Activated gamma-delta T cell (primary cell): ENCODE data around the gene ZNF205.

Experiments used
- DNase-seq: peaks from one replicate; lab custom pipeline; 2025; lab: John Stamatoyannopoulos, UW

Gene ZNF205

GRCh38 chr16:3101018-3101840 lies 11.2 kb upstream of the ZNF205 start:
- DNase-seq = no peak

- DNase-seq = no peak
Measured at GRCh38 chr16:3101841-3102470, 10.4 kb upstream of the ZNF205 start.

GRCh38 chr16:3106205-3106928 lies 6.0 kb upstream of the ZNF205 start:
- DNase-seq = peak; percentile 90

GRCh38 chr16:3112881-3113574 lies 642 bp downstream of the ZNF205 start:
- no peak for DNase-seq

- DNase-seq = no peak
Measured at GRCh38 chr16:3113765-3114479, 1.5 kb downstream of the ZNF205 start.

GRCh38 chr16:3115003-3115402 lies 2.6 kb downstream of the ZNF205 start:
- no peak for DNase-seq

- DNase-seq = no peak
Measured at GRCh38 chr16:3115561-3115960, 3.2 kb downstream of the ZNF205 start.

- DNase-seq = no peak
Measured at GRCh38 chr16:3118204-3118790, 5.9 kb downstream of the ZNF205 start.

GRCh38 chr16:3118846-3119245 lies 6.5 kb downstream of the ZNF205 start:
- DNase-seq = no peak

- DNase-seq = no peak
Measured at GRCh38 chr16:3119286-3119685, 6.9 kb downstream of the ZNF205 start.

- no peak for DNase-seq
Measured at GRCh38 chr16:3119701-3120408, 7.5 kb downstream of the ZNF205 start.

GRCh38 chr16:3120435-3120834 lies 8.0 kb downstream of the ZNF205 start:
- DNase-seq = no peak

GRCh38 chr16:3121851-3122467 lies 9.6 kb downstream of the ZNF205 start:
- DNase-seq = no peak

GRCh38 chr16:3122926-3123570 lies 10.7 kb downstream of the ZNF205 start:
- DNase-seq = no peak

- DNase-seq = peak; percentile 85
Measured at GRCh38 chr16:3123986-3124886, 11.8 kb downstream of the ZNF205 start.

- no peak for DNase-seq
Measured at GRCh38 chr16:3127745-3128144, 15.4 kb downstream of the ZNF205 start.

- DNase-seq = no peak
Measured at GRCh38 chr16:3129137-3130131, 17.0 kb downstream of the ZNF205 start.
